ENCODE results near the gene CHD3.

CHD3 gene

DNA sequence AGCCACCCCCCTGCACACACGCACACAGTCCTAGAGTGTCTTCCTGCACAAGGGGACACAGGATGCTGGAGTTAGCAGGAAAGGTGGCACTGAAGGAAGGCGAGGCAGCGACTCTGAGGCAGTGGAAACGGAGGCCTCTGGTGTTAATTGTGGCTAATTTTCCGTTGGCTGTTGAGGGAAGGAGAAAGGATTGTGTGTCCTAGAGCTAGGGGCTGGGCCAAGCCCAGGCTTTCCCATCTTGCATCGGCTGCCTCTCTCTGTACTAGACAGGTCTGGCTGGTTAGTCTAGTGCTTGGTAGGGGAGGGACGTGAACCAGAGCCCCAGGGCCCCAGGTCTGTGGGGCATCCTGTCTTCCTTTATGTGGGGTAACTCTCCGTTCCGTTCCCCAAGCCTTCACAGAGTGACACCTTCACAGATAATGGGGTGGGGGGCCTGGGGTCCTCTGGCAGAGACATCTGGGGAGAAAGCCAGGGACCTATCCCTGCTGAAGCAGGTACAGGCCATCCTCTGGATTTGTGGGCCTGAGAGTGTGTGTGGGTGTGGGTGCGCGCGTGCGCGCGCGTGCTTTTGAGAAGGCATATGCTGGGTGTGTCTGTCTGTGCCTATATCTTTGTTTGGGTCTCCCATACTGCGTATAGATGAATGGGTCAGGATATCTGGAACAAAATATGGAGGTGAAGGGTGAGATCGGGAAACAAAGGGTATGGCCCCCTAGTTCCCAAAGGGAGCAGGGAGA, at the start of gene CHD3:
Gene CHD3 (plus strand): TSS at position 606 of the 737 bp plus-strand sequence. CDS start 212 bp downstream, outside the sequence.
- peak; percentile 30 for DNase-seq

DNA sequence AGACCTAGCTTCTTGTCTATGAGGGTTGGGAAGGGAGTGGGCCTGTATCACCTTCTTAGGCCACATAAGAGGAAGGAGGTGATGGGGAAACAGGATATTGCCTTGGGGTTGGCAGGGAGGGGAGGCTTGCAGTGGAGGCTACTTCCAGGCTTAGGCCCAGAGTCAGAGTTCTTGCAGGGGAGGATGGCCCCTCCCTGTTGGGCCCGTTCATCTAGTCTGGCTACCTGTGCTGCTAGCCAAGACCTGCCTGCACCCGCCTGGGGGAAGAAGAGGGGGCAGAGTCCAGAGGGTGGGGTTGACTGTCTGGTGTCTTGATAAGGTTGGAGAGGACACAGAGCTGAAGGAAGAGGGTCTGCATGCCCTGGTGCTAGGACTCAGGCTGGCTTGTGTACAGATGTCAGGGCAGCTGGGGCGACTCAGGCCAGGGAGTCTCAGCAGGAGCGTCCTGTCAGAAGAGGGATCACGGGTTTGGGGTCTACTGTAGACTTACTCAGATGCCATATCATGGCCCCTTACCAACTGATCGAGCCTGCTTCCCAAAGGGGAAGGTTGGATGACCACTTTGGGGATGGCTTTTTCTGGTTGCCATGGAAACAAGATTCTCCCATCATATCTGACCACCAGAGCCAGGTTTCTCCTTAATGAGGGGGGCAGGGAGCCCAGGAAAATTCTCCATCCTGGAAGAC, 49.3 kb upstream of the CHD3 start:
- DNase-seq = no peak

DNA sequence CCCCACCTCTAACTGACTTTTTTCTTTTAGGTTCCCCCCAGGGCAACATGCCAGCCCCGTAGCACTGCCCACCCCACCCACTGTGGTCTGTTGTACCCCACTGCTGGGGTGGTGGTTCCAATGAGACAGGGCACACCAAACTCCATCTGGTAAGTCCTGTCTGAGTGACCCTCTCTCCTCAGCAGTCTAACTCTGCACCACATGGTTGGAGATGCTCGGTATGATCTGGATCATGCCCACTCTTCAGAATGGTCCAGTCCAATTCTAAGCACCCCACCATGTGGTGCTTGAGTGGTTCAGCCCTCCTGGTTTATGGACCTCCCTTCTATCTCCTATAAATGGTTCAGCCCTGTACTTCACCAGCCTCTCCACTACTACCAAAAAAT, 48.7 kb upstream of the CHD3 start:
- DNase-seq = no peak

DNA sequence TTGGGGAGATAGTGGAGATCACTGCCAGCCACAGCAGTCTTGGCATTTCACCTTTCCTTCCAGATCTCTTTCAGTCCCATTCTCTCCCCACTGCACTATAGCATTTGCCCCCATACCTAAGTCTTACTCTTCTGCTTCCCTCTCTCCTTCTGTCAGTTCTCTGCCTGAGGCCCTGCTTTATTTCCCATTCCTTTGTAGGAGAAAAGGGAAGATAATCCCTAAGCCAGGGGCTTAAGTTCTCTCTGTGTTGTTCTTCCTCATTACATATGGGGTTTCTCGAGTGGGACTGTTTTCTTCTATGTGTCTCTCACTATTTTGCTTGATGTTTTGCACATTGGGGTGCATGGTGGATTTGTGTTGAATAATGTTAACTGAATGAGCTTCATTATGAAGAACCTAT, 48.1 kb upstream of the CHD3 start:
- no peak for DNase-seq

DNA sequence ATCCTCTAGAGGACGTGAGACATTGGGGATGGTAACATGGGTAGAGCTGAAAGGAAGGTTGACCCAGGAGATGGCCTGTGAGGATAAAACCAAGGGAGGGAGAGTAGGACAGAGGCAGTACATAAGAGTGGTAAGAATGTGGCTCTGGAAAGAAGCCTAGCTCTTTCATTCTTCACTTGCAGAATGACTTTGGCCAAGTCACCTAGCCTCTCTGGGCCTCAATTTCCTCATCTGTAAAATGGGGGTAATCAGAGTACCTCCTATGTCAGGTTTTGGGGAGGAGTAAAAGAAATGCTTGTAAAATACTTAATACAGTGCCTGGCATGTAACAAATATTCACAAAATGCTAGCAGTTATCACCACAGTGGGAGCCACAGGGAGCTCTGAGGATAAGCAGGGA, 47.7 kb upstream of the CHD3 start:
- no peak for DNase-seq

DNA sequence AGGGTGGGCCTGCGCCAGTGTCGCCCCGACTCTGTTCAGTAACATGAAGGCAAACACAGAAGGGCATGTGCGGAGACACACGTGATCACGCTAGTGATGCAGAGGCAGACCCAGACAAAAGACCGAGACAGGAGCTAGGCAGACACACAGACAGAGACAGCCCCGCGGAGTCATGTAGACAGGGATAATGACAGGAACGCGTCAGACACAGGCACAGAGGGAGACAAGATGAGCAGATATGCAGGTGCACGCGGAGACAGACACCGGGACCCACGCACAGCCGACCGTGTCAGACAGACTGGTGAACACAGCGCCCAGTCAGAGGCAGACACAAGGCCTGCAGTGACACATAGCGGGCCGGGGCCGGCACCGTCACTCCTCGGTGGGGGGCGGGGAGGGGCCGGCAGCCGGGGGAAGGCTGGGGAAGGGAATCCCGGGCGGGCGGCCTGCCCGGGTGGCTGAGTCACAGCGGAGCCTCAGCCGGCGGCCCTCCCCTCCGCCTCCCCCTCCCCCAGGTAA, 47.1 kb upstream of the CHD3 start:
- DNase-seq = peak; percentile 95

DNA sequence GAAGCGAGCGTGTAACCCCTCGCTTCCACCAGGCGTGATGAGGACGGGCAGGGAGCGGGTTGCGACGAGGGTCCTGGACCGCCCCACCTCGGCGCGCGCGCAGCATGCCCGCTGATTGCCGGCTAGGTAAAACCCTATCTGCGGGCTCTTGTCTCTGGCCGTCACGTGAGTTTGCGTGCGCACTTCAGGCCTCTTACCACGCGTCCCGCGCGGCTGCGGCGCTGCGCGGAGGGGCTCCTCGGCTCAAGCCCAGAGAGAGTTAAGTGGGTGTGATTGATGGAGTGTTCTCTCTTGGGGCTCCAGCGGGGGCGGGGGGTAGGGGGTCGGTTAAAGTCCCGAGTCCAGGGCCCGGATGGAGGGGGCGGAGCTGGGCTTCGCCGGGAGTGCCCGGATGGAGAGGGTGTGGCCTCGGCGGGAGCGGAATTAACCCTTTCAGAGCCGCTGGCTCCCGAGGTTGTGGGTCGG, 46.6 kb upstream of the CHD3 start:
- peak; percentile 85 for DNase-seq

DNA sequence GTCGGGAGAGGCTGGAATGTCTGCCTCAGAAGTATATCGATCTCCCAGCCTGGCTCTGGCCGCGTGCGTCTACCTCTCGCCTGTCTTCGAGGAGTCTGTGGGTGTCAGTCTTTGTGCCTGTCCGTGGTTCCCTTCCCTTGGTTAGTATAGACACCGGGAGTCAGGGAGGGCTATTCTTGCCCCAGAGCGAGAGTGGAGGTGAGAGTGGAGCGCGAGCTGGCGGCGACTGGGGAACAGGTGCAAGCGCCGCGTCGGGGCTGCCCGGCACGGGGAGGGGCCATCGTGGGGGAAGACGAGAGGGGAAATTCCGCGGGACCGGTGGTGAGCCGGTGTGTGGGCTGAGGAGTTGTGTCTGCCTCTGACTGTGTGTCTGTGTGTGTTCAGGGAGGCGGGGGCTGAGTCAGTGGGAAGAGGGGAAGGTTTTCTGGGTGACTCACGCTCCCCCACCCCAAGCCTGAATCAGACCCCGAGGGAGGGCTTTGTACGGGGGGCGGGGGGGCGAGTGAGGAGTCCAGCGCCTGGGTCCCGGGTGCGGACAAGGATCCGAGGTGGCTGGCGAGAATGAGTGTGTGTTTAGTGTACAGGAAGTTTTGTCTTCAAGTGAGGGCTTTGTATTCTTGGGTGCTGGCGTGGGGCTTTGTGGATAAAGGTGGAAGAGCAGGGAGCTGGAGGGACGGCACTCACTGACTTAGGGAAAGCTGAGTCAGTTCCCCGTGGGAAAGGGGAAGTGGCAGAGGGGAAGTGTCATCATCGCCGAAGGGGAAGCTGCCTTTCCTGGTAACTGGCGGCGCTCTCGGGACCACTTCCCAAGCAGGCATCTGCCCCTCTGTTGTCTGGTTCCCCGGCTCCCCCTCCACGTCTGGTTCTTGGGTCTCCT, 46.0 kb upstream of the CHD3 start:
- DNase-seq = peak; percentile 97

DNA sequence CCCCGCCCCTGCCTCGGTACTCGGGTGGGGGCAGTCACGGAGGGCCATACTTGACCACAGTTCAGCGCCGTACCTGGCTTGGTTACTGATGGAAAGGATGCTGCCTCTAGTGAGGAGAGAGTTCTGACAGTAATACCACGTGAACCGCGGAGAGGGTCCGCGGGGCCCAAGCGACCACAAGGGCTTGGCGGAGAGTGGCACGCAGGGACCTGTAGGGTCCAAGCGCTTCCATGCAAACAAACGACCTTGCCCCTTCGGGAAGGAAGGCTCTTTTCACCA, 45.4 kb upstream of the CHD3 start:
- DNase-seq = no peak

DNA sequence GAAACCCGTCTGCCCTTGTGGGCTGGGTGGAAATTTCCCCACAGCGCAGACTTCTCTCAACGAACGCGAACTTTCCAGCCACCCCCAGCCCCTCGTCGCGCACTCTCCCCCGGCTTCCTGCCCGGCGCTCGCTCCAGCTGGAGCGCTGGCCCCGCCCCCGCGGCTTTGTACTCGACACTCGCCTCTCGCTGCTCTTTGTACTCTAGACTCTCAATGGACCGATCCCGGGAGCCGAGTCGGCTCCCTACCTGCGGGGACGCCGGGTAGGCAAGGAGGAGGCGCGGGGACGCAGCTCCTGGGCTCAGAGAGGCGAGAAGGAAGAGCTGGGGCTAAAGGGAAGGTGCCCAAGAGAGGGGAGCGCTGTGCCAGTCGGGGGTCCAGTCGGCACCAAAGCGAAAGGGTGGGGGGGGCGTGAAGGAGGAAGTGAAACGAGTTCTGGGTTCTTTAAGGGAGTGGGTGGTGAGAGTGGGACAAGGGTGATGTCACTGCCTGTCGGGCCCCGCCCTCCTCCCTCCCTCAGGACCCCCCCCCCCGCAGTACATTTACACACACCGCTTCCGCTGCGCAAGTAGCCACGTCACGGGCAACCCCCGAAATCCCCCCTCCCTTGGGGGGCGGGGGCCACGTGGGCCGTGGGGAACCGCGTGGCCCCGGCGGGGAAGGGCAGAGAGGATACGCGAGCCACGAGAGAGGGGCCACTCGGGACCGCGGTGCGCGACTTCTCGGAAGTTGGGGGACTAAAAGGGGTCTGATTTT, 44.9 kb upstream of the CHD3 start:
- DNase-seq = peak; percentile 93

DNA sequence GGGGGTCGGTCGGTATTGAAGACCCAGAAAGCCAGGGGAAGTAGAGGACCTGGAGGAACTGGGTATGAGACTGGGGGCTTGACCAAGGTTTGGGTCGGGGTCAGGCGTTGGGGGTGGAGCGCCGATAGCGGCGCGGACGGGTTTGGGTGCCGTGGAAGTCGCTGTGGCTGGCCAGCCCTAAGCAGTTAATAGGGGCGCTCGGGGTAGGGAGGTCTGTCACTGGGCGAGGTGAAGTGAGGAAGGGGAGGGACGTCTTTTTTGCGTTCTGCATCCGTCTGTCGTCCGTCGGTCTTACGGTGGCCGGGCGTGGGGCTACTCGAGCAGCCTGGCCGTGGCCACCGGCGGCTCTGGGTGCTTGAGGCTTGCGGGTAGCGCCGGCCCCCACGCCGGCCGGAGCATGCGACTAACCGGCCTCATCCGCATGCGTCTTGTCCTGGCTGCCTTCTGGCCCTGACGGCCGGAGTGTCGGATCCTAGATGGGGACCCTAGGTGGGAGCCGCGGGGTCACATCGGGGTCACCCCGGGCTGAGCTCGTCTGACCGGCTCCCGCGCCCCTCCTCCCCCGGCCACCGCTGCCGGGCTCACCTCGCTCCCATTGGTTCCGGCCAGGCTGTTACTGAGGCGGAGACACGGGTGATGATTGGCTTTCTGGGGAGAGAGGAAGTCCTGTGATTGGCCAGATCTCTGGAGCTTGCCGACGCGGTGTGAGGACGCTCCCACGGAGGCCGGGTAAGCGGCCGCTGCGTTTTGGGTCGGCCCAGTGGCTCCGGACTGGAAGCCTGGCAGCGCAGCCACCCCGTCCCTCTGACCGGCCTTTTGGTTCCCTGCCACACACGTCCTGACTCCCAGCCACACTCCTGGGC, 44.1 kb upstream of the CHD3 start:
- peak; percentile 68 for DNase-seq

DNA sequence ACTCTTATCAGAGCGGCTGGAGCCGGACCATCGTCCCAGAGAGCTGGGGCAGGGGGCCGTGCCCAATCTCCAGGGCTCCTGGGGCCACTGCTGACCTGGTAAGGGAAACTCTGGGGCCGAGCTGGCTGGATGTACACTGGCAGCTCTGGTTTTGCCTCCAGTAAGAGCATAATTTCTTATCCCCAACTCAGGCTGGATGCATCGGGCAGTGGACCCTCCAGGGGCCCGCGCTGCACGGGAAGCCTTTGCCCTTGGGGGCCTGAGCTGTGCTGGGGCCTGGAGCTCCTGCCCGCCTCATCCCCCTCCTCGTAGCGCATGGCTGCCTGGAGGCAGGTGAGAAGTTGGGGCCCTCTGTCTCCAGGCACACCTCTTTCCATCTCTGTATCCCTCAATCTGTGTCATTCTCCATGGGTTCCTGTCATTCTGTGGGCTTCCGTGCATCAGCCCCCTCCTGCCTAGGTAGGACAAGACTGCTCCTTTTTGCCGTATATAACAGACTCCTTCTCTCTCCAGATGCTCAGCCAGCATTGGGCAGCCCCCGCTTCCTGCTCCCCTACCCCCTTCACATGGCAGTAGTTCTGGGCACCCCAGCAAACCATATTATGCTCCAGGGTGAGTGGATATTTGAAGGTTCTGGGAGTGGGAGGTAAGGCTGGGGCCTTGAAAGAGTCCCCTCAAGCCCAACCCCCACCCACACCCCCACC, 43.1 kb upstream of the CHD3 start:
- no peak for DNase-seq

DNA sequence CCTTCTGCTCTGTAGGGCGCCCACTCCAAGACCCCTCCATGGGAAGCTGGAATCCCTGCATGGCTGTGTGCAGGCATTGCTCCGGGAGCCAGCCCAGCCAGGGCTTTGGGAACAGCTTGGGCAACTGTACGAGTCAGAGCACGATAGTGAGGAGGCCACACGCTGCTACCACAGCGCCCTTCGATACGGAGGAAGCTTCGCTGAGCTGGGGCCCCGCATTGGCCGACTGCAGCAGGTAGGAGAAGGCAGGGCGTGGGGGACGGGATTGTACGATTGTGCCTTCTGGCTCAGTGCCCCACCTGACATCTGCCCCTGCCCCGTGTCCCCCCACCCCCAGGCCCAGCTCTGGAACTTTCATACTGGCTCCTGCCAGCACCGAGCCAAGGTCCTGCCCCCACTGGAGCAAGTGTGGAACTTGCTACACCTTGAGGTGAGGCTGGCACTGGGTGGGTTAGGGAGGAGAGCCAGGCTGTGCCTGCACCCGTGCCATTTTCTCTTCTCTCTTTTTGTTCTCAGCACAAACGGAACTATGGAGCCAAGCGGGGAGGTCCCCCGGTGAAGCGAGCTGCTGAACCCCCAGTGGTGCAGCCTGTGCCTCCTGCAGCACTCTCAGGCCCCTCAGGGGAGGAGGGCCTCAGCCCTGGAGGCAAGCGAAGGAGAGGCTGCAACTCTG, 42.4 kb upstream of the CHD3 start:
- no peak for DNase-seq

DNA sequence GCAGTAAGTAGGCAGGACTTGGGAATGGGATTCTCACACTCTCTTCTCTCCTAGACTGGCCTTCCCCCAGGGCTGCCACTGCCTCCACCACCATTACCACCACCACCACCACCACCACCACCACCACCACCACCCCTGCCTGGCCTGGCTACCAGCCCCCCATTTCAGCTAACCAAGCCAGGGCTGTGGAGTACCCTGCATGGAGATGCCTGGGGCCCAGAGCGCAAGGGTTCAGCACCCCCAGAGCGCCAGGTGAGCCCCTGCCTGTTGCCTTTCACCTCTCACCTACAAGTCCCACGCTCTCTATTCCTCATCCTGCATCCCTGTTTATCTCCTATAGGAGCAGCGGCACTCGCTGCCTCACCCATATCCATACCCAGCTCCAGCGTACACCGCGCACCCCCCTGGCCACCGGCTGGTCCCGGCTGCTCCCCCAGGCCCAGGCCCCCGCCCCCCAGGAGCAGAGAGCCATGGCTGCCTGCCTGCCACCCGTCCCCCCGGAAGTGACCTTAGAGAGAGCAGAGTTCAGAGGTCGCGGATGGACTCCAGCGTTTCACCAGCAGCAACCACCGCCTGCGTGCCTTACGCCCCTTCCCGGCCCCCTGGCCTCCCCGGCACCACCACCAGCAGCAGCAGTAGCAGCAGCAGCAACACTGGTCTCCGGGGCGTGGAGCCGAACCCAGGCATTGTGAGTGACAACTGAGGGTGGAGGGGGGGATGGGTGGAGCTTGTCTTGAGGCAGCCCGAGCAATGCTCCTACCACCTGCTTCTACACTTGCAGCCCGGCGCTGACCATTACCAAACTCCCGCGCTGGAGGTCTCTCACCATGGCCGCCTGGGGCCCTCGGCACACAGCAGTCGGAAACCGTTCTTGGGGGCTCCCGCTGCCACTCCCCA, 41.6 kb upstream of the CHD3 start:
- no peak for DNase-seq

DNA sequence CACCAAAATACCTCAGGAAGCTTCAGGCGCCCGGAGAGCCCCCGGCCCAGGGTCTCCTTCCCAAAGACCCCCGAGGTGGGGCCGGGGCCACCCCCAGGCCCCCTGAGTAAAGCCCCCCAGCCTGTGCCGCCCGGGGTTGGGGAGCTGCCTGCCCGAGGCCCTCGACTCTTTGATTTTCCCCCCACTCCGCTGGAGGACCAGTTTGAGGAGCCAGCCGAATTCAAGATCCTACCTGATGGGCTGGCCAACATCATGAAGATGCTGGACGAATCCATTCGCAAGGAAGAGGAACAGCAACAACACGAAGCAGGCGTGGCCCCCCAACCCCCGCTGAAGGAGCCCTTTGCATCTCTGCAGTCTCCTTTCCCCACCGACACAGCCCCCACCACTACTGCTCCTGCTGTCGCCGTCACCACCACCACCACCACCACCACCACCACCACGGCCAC, 40.4 kb upstream of the CHD3 start:
- no peak for DNase-seq

DNA sequence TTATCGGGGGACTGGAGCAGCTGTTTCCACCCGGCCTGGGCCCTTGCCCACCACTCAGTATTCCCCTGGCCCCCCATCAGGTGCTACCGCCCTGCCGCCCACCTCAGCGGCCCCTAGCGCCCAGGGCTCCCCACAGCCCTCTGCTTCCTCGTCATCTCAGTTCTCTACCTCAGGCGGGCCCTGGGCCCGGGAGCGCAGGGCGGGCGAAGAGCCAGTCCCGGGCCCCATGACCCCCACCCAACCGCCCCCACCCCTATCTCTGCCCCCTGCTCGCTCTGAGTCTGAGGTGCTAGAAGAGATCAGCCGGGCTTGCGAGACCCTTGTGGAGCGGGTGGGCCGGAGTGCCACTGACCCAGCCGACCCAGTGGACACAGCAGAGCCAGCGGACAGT, 39.9 kb upstream of the CHD3 start:
- no peak for DNase-seq

DNA sequence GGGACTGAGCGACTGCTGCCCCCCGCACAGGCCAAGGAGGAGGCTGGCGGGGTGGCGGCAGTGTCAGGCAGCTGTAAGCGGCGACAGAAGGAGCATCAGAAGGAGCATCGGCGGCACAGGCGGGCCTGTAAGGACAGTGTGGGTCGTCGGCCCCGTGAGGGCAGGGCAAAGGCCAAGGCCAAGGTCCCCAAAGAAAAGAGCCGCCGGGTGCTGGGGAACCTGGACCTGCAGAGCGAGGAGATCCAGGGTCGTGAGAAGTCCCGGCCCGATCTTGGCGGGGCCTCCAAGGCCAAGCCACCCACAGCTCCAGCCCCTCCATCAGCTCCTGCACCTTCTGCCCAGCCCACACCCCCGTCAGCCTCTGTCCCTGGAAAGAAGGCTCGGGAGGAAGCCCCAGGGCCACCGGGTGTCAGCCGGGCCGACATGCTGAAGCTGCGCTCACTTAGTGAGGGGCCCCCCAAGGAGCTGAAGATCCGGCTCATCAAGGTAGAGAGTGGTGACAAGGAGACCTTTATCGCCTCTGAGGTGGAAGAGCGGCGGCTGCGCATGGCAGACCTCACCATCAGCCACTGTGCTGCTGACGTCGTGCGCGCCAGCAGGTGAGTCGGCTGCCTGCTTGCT, 39.3 kb upstream of the CHD3 start:
- DNase-seq = no peak

DNA sequence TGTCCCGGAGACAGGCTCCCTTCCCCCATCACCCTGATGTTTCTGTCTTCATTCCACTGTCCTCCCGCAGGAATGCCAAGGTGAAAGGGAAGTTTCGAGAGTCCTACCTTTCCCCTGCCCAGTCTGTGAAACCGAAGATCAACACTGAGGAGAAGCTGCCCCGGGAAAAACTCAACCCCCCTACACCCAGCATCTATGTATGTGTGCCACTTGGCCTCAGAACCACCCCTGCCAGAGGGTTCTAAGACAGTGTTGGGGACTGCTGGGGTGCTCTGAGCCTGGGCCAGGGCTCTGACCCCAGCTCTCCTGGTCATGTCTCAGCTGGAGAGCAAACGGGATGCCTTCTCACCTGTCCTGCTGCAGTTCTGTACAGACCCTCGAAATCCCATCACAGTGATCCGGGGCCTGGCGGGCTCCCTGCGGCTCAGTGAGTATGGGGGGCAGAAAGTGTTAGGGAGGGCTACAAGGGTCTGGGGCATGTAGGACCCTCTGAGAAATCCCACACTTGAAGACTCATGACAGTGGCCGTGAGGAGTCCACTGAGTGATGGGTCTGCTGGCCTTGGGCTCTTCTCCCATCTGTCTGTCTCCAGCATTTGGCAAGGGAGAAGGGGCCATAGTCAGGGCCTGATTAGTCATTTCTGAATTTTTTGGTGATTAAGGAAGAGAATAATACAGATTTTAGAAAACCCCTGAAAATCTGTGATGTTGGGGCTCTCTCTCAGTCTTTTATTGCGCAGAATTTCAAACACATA, 38.7 kb upstream of the CHD3 start:
- DNase-seq = no peak

Data from activated T-cell treated with anti-CD3 and anti-CD28 coated beads for 4 hours (primary cell).